Liver (tissue), 9 donors: ENCODE data around the gene ACSF2. TPM values are rescaled to one million over a fixed set of nuclear protein-coding genes. Genes with fewer than 3 reads are reported as not detected.

Experiments used
- DNase-seq: peaks from one replicate; pipeline ENCODE4 v3.0.0-alpha.2; 2017; ENCODE audit warnings: low spot score
- H3K27ac ChIP-seq, 2 donors: one replicate each; pipeline ENCODE4 v1.7.0; 2013; ENCODE audit warnings: inconsistent platforms in 2 of 2, low read length in 2 of 2, control low read depth in 1 of 2, low read depth in 1 of 2, mild to moderate bottlenecking in 1 of 2
- H3K27me3 ChIP-seq, 4 donors: one replicate each; pipeline versions ENCODE4 v1.6.1 to v1.7.0; 2013; ENCODE audit warnings: low read length in 3 of 4, inconsistent platforms in 1 of 4, mild to moderate bottlenecking in 1 of 4, moderate library complexity in 1 of 4; ENCODE audit not compliant: control insufficient read depth in 4 of 4, insufficient read depth in 4 of 4
- H3K36me3 ChIP-seq, 4 donors: one replicate each; pipeline versions ENCODE4 v1.6.1 to v1.7.0; 2013; ENCODE audit warnings: low read length in 3 of 4, mild to moderate bottlenecking in 3 of 4, low read depth in 1 of 4, moderate library complexity in 1 of 4; ENCODE audit not compliant: control insufficient read depth in 4 of 4, insufficient read depth in 3 of 4
- H3K4me1 ChIP-seq, 4 donors: one replicate each; pipeline versions ENCODE4 v1.6.1 to v1.7.0; 2013; ENCODE audit warnings: low read length in 3 of 4, mild to moderate bottlenecking in 3 of 4, moderate library complexity in 1 of 4; ENCODE audit not compliant: control insufficient read depth in 4 of 4, insufficient read depth in 4 of 4
- H3K4me3 ChIP-seq, 3 donors: one replicate each; pipeline versions ENCODE4 v1.6.1 to v1.7.0; 2013; ENCODE audit warnings: low read length in 3 of 3, control low read depth in 1 of 3, low read depth in 1 of 3, mild to moderate bottlenecking in 1 of 3
- H3K9ac ChIP-seq, 2 donors: one replicate each; pipeline ENCODE4 v1.7.0; 2013; ENCODE audit warnings: low read length in 2 of 2, mild to moderate bottlenecking in 2 of 2, moderate library complexity in 2 of 2, control low read depth in 1 of 2, low read depth in 1 of 2
- H3K9me3 ChIP-seq, 4 donors: one replicate each; pipeline versions ENCODE4 v1.6.1 to v1.7.0; 2013; ENCODE audit warnings: low read length in 3 of 4; ENCODE audit not compliant: control insufficient read depth in 4 of 4
- ATF3 ChIP-seq: IDR thresholded peaks from 2 replicates; pipeline ENCODE4 v1.6.1; 2016; ENCODE audit warnings: antibody characterized with exemption
- CTCF ChIP-seq: fragments of 150-350 bp; IDR thresholded peaks from 2 replicates; pipeline ENCODE4 v1.5.1; 2017; ENCODE audit warnings: improper control_type of control experiment, low read depth, low read length; ENCODE audit not compliant: missing input control
- EGR1 ChIP-seq, 2 donors: IDR thresholded peaks; 2 replicates each; pipeline ENCODE4 v1.6.1; 2016 to 2018; ENCODE audit warnings: antibody characterized with exemption in 2 of 2, low read depth in 2 of 2
- FOXA1 ChIP-seq: IDR thresholded peaks from 2 replicates; pipeline ENCODE4 v1.6.1; 2016; ENCODE audit warnings: antibody characterized with exemption
- FOXA2 ChIP-seq: IDR thresholded peaks from 2 replicates; pipeline ENCODE4 v1.6.1; 2016; ENCODE audit warnings: antibody characterized with exemption
- GABPA ChIP-seq, 2 donors: IDR thresholded peaks in 1 of 2; conservative IDR thresholded peaks in 1 of 2; 2 replicates each; pipeline ENCODE4 v1.6.1; 2016; ENCODE audit warnings: antibody characterized with exemption in 2 of 2, mild to moderate bottlenecking in 1 of 2, moderate library complexity in 1 of 2
- HNF4A ChIP-seq, 2 donors: conservative IDR thresholded peaks; 2 replicates each; pipeline ENCODE4 v1.6.1; 2016; ENCODE audit warnings: antibody characterized with exemption in 2 of 2, mild to moderate bottlenecking in 2 of 2
- HNF4G ChIP-seq: IDR thresholded peaks from 2 replicates; pipeline ENCODE4 v1.6.1; 2016; ENCODE audit warnings: antibody characterized with exemption
- RXRA ChIP-seq, 2 donors: IDR thresholded peaks; 2 replicates each; pipeline ENCODE4 v1.6.1; 2017 to 2018; ENCODE audit warnings: antibody characterized with exemption in 2 of 2, mild to moderate bottlenecking in 1 of 2
- TAF1 ChIP-seq: conservative IDR thresholded peaks from 2 replicates; pipeline ENCODE4 v1.6.1; 2016; ENCODE audit warnings: antibody characterized with exemption, mild to moderate bottlenecking
- ZBTB33 ChIP-seq: IDR thresholded peaks from 2 replicates; pipeline ENCODE4 v1.6.1; 2016; ENCODE audit warnings: antibody characterized with exemption
- WGBS: extraction: QIAGEN DNeasy Blood & Tissue Kit; methylation state at CpG from one replicate; pipeline ENCODE4 v1.1.7; 2013; 5-methylcytosine and 5-hydroxymethylcytosine counted together
- polyA plus RNA-seq, 2 donors: library from polyadenylated mRNA; stranded (reverse) in 1 of 2; unstranded in 1 of 2; fragments of 200-250 nt in 1 of 2; fragments of >200 nt in 1 of 2; fragmentation: Nextera tagmentation in 1 of 2; extraction: Ambion mirVana in 1 of 2; gene quantifications; one replicate each; pipeline versions ENCODE4 v1.2.1 to v1.2.3, GENCODE V29; 2013 to 2015
- total RNA-seq, 2 donors: library from RNA; depleted of rRNA; stranded (reverse); fragments of >200 nt; gene quantifications; one replicate each; pipeline ENCODE4 v1.2.3, GENCODE V29; 2014
- TF ChIP-seq, protein P1 (sequence below): IDR thresholded peaks from 2 replicates; pipeline ENCODE4 v1.6.1; 2016; ENCODE audit warnings: antibody characterized with exemption, mild to moderate bottlenecking
- donor health status: healthy.
- donor health status: healthy.
- donor health status: healthy.
- donor health status: healthy.
- donor health status: healthy.

ACSF2 gene
- total and polyA plus RNA-seq, 4 donors = 18.9 to 34.3 (median 21.1) TPM

GRCh38 chr17:50464121-50464520 lies 38.1 kb downstream of the ACSF2 start:
- DNase-seq = no peak

GRCh38 chr17:50464736-50465135 lies 38.7 kb downstream of the ACSF2 start:
- H3K4me3 ChIP-seq = no peak overlapping the region
- WGBS = 79% methylated on average over 4 of the region's 4 CpGs
- H3K36me3 ChIP-seq = peaks cover 0 to 7% (median 0%) of the 10 kb centered on the region in 4 donors
- H3K9ac ChIP-seq = no peak overlapping the region
- no peaks in the 10 kb centered on the region for H3K27me3 ChIP-seq
- H3K4me1 ChIP-seq = peaks cover 24 to 63% (median 45%) of the 10 kb centered on the region in 4 donors
- TF ChIP-seq, protein P1, sequence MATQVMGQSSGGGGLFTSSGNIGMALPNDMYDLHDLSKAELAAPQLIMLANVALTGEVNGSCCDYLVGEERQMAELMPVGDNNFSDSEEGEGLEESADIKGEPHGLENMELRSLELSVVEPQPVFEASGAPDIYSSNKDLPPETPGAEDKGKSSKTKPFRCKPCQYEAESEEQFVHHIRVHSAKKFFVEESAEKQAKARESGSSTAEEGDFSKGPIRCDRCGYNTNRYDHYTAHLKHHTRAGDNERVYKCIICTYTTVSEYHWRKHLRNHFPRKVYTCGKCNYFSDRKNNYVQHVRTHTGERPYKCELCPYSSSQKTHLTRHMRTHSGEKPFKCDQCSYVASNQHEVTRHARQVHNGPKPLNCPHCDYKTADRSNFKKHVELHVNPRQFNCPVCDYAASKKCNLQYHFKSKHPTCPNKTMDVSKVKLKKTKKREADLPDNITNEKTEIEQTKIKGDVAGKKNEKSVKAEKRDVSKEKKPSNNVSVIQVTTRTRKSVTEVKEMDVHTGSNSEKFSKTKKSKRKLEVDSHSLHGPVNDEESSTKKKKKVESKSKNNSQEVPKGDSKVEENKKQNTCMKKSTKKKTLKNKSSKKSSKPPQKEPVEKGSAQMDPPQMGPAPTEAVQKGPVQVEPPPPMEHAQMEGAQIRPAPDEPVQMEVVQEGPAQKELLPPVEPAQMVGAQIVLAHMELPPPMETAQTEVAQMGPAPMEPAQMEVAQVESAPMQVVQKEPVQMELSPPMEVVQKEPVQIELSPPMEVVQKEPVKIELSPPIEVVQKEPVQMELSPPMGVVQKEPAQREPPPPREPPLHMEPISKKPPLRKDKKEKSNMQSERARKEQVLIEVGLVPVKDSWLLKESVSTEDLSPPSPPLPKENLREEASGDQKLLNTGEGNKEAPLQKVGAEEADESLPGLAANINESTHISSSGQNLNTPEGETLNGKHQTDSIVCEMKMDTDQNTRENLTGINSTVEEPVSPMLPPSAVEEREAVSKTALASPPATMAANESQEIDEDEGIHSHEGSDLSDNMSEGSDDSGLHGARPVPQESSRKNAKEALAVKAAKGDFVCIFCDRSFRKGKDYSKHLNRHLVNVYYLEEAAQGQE = no peak
- TF ChIP-seq GABPA (IDR thresholded peaks at IDR 0.05 in 1 of 2, conservative IDR thresholded peaks at IDR 0.05 in 1 of 2) = no peak
- TF ChIP-seq HNF4G = no peak
- TF ChIP-seq EGR1 (IDR thresholded peaks at IDR 0.05; ENCODE audit: low read depth in 2 of 2) = no peak
- TF ChIP-seq TAF1 = no peak
- no peak for TF ChIP-seq HNF4A (conservative IDR thresholded peaks at IDR 0.05)
- no peak for TF ChIP-seq CTCF
- no peak for TF ChIP-seq FOXA2
- DNase-seq = no peak
- no peak overlapping the region for H3K27ac ChIP-seq
- H3K9me3 ChIP-seq = no peaks in the 10 kb centered on the region

More at GRCh38 chr17:50464121-50464520, 38.1 kb downstream of the ACSF2 start:
- TF ChIP-seq EGR1 (IDR thresholded peaks at IDR 0.05; ENCODE audit: low read depth in 2 of 2) = no peak
- TF ChIP-seq FOXA1 = no peak
- TF ChIP-seq CTCF = no peak
- TF ChIP-seq FOXA2 = no peak
- TF ChIP-seq ATF3 = no peak
- TF ChIP-seq ZBTB33 = no peak
- no peak for TF ChIP-seq RXRA (IDR thresholded peaks at IDR 0.05)
- WGBS = 96% methylated on average over 3 of the region's 3 CpGs
- Histone ChIP-seq H3K27ac (no peak overlapping the region), H3K4me1 (peaks cover 26 to 69% (median 46%) of the 10 kb centered on the region in 4 donors), H3K9ac (no peak overlapping the region), H3K9me3 (no peaks in the 10 kb centered on the region), H3K4me3 (no peak overlapping the region), H3K36me3 (peaks cover 0 to 7% (median 0%) of the 10 kb centered on the region in 4 donors), H3K27me3 (no peaks in the 10 kb centered on the region)
